ENCODE measurements around the gene ZNF615.
"Not testable (repeated sequence)": the region's sequence is repeated elsewhere in the genome, so short reads cannot be mapped to it uniquely, and the experiment has no call there.

ZNF615 gene

DNA sequence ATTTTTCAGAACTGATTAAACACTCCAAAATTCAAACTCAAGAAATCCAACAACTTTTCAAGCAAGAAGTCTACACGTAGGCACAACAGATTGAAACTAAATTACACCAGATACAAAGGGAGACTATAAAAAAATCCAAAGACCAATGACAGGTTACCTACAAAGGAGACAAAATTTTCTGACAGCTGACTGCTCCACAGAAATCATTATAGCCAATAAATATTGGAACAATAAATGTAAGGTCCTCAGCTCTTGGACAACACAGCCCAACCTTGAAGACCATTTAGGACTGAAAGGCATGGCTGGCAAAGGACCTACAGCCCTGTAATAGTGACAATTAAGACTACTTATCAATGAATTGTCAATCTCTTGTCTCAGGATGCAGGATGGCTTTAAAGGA lies 37.3 kb downstream of the ZNF615 start:
- no peak for DNase-seq (ENCODE audit: low read depth in 1 of 2, low spot score in 1 of 2)
- TF ChIP-seq POLR2AphosphoS5 (IDR thresholded peaks at IDR 0.05; ENCODE audit: low read depth) (no peak), GABPA (IDR thresholded peaks at IDR 0.05; ENCODE audit: low read depth) (no peak), SPI1 (IDR thresholded peaks at IDR 0.05; ENCODE audit: borderline replicate concordance, low read depth) (no peak)
- TF ChIP-seq, protein P1, sequence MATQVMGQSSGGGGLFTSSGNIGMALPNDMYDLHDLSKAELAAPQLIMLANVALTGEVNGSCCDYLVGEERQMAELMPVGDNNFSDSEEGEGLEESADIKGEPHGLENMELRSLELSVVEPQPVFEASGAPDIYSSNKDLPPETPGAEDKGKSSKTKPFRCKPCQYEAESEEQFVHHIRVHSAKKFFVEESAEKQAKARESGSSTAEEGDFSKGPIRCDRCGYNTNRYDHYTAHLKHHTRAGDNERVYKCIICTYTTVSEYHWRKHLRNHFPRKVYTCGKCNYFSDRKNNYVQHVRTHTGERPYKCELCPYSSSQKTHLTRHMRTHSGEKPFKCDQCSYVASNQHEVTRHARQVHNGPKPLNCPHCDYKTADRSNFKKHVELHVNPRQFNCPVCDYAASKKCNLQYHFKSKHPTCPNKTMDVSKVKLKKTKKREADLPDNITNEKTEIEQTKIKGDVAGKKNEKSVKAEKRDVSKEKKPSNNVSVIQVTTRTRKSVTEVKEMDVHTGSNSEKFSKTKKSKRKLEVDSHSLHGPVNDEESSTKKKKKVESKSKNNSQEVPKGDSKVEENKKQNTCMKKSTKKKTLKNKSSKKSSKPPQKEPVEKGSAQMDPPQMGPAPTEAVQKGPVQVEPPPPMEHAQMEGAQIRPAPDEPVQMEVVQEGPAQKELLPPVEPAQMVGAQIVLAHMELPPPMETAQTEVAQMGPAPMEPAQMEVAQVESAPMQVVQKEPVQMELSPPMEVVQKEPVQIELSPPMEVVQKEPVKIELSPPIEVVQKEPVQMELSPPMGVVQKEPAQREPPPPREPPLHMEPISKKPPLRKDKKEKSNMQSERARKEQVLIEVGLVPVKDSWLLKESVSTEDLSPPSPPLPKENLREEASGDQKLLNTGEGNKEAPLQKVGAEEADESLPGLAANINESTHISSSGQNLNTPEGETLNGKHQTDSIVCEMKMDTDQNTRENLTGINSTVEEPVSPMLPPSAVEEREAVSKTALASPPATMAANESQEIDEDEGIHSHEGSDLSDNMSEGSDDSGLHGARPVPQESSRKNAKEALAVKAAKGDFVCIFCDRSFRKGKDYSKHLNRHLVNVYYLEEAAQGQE (IDR thresholded peaks at IDR 0.05; ENCODE audit: insufficient replicate concordance, low read depth), result no peak
- TF ChIP-seq, protein P2, sequence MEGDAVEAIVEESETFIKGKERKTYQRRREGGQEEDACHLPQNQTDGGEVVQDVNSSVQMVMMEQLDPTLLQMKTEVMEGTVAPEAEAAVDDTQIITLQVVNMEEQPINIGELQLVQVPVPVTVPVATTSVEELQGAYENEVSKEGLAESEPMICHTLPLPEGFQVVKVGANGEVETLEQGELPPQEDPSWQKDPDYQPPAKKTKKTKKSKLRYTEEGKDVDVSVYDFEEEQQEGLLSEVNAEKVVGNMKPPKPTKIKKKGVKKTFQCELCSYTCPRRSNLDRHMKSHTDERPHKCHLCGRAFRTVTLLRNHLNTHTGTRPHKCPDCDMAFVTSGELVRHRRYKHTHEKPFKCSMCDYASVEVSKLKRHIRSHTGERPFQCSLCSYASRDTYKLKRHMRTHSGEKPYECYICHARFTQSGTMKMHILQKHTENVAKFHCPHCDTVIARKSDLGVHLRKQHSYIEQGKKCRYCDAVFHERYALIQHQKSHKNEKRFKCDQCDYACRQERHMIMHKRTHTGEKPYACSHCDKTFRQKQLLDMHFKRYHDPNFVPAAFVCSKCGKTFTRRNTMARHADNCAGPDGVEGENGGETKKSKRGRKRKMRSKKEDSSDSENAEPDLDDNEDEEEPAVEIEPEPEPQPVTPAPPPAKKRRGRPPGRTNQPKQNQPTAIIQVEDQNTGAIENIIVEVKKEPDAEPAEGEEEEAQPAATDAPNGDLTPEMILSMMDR (IDR thresholded peaks at IDR 0.05; ENCODE audit: insufficient read depth, low read length), result no peak
- Histone ChIP-seq H3K27me3 (ENCODE audit: insufficient read depth, poor library complexity, severe bottlenecking) (no peaks in the 10 kb centered on the region), H3K4me3 (replicated peaks; ENCODE audit: insufficient read depth, low read length) (no peak overlapping the region), H3K27ac (replicated peaks) (no peak overlapping the region)

DNA sequence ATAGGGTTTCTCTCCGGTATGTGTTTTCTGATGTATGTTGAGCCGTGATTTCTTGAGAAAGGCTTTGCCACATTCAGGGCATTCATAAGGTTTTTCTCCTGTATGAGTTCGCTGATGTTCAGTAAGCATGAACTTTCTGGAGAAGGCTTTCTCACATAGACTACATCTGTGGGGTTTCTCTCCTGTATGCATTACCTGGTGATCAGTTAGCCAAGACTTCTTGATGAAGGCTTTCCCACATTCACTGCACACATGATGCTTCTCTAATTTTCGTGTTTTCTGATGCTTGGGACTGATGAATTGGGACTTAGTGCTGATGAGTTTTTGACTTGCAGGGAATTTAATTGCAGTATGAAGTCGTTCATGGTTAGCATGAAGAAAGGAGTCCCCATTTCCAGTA lies 42.4 kb downstream of the ZNF615 start:
- H3K27ac ChIP-seq (replicated peaks), result no peak overlapping the region
- no peak overlapping the region for H3K4me3 ChIP-seq (replicated peaks; ENCODE audit: insufficient read depth, low read length)
- no peaks in the 10 kb centered on the region for H3K27me3 ChIP-seq (ENCODE audit: insufficient read depth, poor library complexity, severe bottlenecking)
- TF ChIP-seq GABPA (IDR thresholded peaks at IDR 0.05; ENCODE audit: low read depth) (no peak), SPI1 (IDR thresholded peaks at IDR 0.05; ENCODE audit: borderline replicate concordance, low read depth) (no peak), POLR2AphosphoS5 (IDR thresholded peaks at IDR 0.05; ENCODE audit: low read depth) (no peak; the same call in 1 of the 2 replicates)
- TF ChIP-seq, protein P2 (IDR thresholded peaks at IDR 0.05; ENCODE audit: insufficient read depth, low read length), result no peak
- TF ChIP-seq, protein P1 (IDR thresholded peaks at IDR 0.05; ENCODE audit: insufficient replicate concordance, low read depth), result no peak
- no peak for DNase-seq (ENCODE audit: low read depth in 1 of 2, low spot score in 1 of 2)

DNA sequence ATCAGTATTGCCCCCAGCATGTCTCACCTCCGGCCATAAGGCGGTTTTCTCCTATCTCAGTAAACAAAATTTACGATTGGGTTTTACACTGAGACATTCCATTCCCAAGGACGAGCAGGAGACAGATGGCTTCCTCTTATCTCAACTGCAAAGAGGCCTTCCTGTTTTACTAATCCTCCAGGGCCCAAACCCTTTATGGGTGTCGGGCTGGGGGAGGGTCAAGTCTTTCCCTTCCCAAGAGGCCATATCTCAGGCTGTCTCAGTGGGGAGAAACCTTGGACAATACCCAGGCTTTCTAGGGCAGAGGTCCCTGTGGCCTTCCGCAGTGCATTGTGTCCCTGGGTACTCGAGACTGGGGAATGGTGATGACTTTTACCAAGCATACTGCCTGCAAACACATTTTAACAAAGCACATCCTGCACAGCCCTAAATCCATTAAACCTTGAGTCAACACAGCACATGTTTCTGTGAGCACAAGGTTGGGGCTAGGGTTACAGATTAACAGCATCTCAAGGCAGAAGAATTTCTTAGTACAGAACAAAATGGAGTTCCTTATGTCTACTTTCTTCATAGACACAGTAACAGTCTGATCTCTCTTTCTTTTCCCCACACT lies 47.3 kb downstream of the ZNF615 start:
- H3K27me3 ChIP-seq (ENCODE audit: insufficient read depth, poor library complexity, severe bottlenecking); H3K4me3 ChIP-seq (replicated peaks; ENCODE audit: insufficient read depth, low read length); H3K27ac ChIP-seq (replicated peaks): not testable (repeated sequence)
- DNase-seq (ENCODE audit: low read depth in 1 of 2, low spot score in 1 of 2), result peak in 1 of 2 experiments; percentile 5
- peak; percentile 41; the same call in 1 of the 2 replicates for TF ChIP-seq SPI1 (IDR thresholded peaks at IDR 0.05; ENCODE audit: borderline replicate concordance, low read depth)

DNA sequence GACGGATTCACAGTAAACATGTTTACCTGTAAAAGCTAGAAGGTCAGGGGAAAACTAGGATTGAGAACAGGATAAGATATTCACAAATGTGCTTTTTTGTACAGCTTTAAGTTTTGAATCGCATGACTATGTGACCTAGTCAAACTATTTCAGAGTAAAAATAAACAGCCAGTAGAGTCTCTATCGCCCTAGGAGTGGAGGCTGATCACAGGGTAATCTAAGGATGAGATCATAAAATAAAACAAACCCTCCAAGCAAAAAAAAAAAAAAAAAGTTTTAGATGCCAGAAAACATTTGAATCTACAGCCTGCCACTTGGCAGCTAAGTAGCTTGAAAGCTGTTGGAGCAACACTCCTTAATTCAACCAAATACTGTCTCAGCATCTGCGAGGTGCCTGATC lies 48.2 kb downstream of the ZNF615 start:
- Histone ChIP-seq H3K27me3 (ENCODE audit: insufficient read depth, poor library complexity, severe bottlenecking) (no peaks in the 10 kb centered on the region), H3K27ac (replicated peaks) (no peak overlapping the region), H3K4me3 (replicated peaks; ENCODE audit: insufficient read depth, low read length) (no peak overlapping the region)
- TF ChIP-seq POLR2AphosphoS5 (IDR thresholded peaks at IDR 0.05; ENCODE audit: low read depth) (no peak), SPI1 (IDR thresholded peaks at IDR 0.05; ENCODE audit: borderline replicate concordance, low read depth) (no peak), GABPA (IDR thresholded peaks at IDR 0.05; ENCODE audit: low read depth) (no peak)
- TF ChIP-seq, protein P1 (IDR thresholded peaks at IDR 0.05; ENCODE audit: insufficient replicate concordance, low read depth), result no peak
- TF ChIP-seq, protein P2 (IDR thresholded peaks at IDR 0.05; ENCODE audit: insufficient read depth, low read length), result no peak
- DNase-seq (ENCODE audit: low read depth in 1 of 2, low spot score in 1 of 2), result no peak

DNA sequence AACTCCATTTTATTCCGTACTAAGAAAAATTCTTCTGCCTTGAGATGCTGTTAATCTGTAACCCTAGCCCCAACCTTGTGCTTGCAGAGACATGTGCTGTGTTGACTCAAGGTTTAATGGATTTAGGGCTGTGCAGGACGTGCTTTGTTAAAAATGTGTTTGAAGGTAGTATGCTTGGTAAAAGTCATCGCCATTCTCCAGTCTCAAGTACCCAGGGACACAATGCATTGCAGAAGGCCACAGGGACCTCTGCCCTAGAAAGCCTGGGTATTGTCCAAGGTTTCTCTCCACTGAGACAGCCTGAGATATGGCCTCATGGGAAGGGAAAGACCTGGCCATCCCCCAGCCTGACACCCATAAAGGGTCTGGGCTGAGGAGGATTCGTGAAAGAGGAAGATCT lies 50.2 kb downstream of the ZNF615 start:
- H3K27me3 ChIP-seq (ENCODE audit: insufficient read depth, poor library complexity, severe bottlenecking); H3K4me3 ChIP-seq (replicated peaks; ENCODE audit: insufficient read depth, low read length); DNase-seq (ENCODE audit: low read depth in 1 of 2, low spot score in 1 of 2); H3K27ac ChIP-seq (replicated peaks): not testable (repeated sequence)

All from HL-60 (cell line).